Chondrocyte (in vitro differentiated cells): ENCODE results near the gene CCNQ. TPM values are rescaled to one million over a fixed set of nuclear protein-coding genes. Genes with fewer than 3 reads are reported as not detected.

Experiments used
- DNase-seq: peaks from one replicate; pipeline ENCODE4 v3.0.0; 2021; ENCODE audit warnings: mixed read lengths, low spot score
- H3K27ac Mint-ChIP-seq: one replicate; pipeline ENCODE4 v1.8.0; 2021; ENCODE audit warnings: mild to moderate bottlenecking, moderate library complexity, mixed read lengths; ENCODE audit not compliant: unreplicated experiment
- H3K27me3 Mint-ChIP-seq: 2 replicates; pipeline ENCODE4 v1.8.0; 2021; ENCODE audit warnings: low read depth, mixed read lengths
- H3K36me3 Mint-ChIP-seq: 2 replicates; pipeline ENCODE4 v1.8.0; 2021; ENCODE audit warnings: low read depth, mixed read lengths
- H3K4me1 Mint-ChIP-seq: 2 replicates; pipeline ENCODE4 v1.8.0; 2021; ENCODE audit warnings: low read depth, mild to moderate bottlenecking, mixed read lengths
- H3K4me3 Mint-ChIP-seq: one replicate; pipeline ENCODE4 v1.8.0; 2021; ENCODE audit warnings: mild to moderate bottlenecking, moderate library complexity, mixed read lengths; ENCODE audit not compliant: unreplicated experiment
- H3K9me3 Mint-ChIP-seq: 2 replicates; pipeline ENCODE4 v1.8.0; 2021; ENCODE audit warnings: low read depth, mixed read lengths
- total RNA-seq: library from RNA; stranded (reverse); gene quantifications from 3 replicates; pipeline ENCODE4 v1.2.1, GENCODE V29; 2021
- TF ChIP-seq, protein P1 (sequence below): fragments of 200-600 bp; sonication (generic); IDR thresholded peaks from 2 replicates; pipeline ENCODE4 v1.5.0; 2021; ENCODE audit warnings: antibody characterized with exemption, mild to moderate bottlenecking, moderate library complexity

Gene CCNQ
- total RNA-seq, 1 donor from 2014 or later: 17.2 TPM

GRCh38 chrX:153560466-153560865 is 38.5 kb downstream of the CCNQ start:
- H3K4me1 Mint-ChIP-seq: no peaks in the 10 kb centered on the region
- no peaks in the 10 kb centered on the region for H3K36me3 Mint-ChIP-seq
- H3K27me3 Mint-ChIP-seq: no peaks in the 10 kb centered on the region
- DNase-seq: no peak
- no peak overlapping the region for H3K27ac Mint-ChIP-seq
- H3K9me3 Mint-ChIP-seq: peaks cover 5% of the 10 kb centered on the region
- H3K4me3 Mint-ChIP-seq: no peak overlapping the region
- TF ChIP-seq, protein P1, sequence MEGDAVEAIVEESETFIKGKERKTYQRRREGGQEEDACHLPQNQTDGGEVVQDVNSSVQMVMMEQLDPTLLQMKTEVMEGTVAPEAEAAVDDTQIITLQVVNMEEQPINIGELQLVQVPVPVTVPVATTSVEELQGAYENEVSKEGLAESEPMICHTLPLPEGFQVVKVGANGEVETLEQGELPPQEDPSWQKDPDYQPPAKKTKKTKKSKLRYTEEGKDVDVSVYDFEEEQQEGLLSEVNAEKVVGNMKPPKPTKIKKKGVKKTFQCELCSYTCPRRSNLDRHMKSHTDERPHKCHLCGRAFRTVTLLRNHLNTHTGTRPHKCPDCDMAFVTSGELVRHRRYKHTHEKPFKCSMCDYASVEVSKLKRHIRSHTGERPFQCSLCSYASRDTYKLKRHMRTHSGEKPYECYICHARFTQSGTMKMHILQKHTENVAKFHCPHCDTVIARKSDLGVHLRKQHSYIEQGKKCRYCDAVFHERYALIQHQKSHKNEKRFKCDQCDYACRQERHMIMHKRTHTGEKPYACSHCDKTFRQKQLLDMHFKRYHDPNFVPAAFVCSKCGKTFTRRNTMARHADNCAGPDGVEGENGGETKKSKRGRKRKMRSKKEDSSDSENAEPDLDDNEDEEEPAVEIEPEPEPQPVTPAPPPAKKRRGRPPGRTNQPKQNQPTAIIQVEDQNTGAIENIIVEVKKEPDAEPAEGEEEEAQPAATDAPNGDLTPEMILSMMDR: no peak

DNA sequence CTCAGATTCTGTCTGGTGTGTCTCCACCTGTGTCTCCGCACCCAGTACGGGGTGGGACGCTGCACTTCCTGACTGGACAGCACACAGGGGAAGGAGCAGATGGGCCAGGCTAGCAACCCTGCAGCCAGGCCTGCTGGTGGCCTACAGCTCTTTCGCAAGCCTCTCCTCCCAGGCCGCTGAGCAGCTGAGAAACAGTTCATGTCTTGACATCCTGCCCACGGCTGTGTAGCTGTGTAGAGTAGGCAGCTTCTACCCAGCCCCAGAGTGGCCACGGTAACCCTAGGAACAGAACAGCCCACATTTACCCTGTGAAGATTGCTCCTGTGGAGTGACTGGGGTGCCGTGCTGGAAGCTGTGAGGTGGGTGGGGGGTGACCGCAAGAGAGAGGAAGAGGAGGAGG is 38.9 kb downstream of the CCNQ start:
- TF ChIP-seq, protein P1: no peak
- no peak overlapping the region for H3K27ac Mint-ChIP-seq
- H3K36me3 Mint-ChIP-seq: no peaks in the 10 kb centered on the region
- no peak overlapping the region for H3K4me3 Mint-ChIP-seq
- DNase-seq: no peak
- H3K9me3 Mint-ChIP-seq: peaks cover 5% of the 10 kb centered on the region
- no peaks in the 10 kb centered on the region for H3K27me3 Mint-ChIP-seq
- H3K4me1 Mint-ChIP-seq: no peaks in the 10 kb centered on the region

GRCh38 chrX:153557618-153558355 is 41.2 kb downstream of the CCNQ start:
- TF ChIP-seq, protein P1: no peak
- Mint-ChIP-seq H3K4me1 (no peaks in the 10 kb centered on the region), H3K27ac (no peak overlapping the region), H3K4me3 (no peak overlapping the region), H3K36me3 (no peaks in the 10 kb centered on the region), H3K9me3 (peaks cover 3% of the 10 kb centered on the region), H3K27me3 (no peaks in the 10 kb centered on the region)
- DNase-seq: no peak

DNA sequence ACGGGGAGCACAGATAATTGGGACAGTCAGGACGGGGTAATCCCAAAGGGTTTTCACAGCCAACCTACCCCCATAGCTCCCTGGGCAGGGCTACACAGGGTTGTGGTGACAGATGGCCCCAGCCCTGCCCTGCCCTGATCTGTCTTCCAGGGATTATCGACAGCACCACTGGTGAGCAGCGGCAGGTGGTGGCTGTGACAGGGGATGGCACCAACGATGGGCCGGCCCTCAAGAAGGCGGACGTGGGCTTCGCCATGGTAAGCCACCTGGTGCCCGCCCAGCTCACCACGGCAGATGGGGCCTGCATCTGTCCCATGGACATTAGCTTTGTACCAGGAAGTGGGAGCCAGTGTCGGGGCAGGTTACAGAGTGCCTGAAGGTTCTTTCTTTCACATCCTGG is 42.2 kb downstream of the CCNQ start:
- Mint-ChIP-seq H3K4me3 (no peak overlapping the region), H3K4me1 (no peaks in the 10 kb centered on the region), H3K9me3 (peaks cover 3% of the 10 kb centered on the region), H3K27ac (no peak overlapping the region), H3K36me3 (no peaks in the 10 kb centered on the region), H3K27me3 (no peaks in the 10 kb centered on the region)
- TF ChIP-seq, protein P1: no peak
- DNase-seq: no peak

DNA sequence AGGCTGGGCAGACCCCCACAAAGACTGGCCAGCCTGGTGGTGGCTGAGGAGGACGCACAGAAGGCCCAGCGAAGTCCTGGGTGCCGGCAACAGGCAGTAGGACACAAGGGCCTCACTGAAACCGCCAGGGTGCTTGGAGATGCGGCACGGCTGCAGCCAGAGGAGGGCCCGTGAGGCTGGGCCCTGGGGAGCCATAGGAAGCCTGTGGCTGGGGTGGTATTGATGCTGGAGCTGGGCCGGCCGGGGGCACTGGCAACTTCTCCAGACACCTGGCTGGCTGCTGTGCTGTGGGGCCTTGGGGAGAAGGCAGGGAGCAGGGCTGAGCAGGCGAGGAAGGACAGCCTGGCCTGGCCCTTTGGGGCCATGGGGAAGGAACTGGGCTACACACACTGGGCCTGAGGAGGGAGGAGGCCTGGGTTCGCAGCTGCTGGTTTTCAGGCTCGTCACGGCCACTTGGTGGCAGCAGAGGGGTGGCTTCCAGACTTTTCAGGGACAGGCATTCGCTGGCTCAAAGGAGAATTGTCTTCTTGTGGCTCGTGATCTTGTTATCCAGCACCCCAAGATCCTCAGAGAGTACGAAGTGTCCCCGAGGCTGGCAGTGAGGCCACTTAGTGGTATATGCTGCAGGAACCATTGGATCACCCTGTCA is 44.3 kb downstream of the CCNQ start:
- H3K27me3 Mint-ChIP-seq: no peaks in the 10 kb centered on the region
- no peak overlapping the region for H3K27ac Mint-ChIP-seq
- TF ChIP-seq, protein P1: peak; percentile 80
- H3K36me3 Mint-ChIP-seq: no peaks in the 10 kb centered on the region
- no peak for DNase-seq
- no peaks in the 10 kb centered on the region for H3K4me1 Mint-ChIP-seq
- H3K9me3 Mint-ChIP-seq: no peaks in the 10 kb centered on the region
- no peak overlapping the region for H3K4me3 Mint-ChIP-seq
